ENCODE data around the gene ALG12.

GRCh38 chr22:49856343-49856742, 61.9 kb downstream of the ALG12 start:
- TF ChIP-seq POLR2AphosphoS5 (IDR thresholded peaks at IDR 0.05; ENCODE audit: low read depth, low read length): no peak
- no peak for TF ChIP-seq TAF1 (IDR thresholded peaks at IDR 0.05; ENCODE audit: borderline replicate concordance, insufficient read depth, low read length)
- no peak for TF ChIP-seq SIN3A (IDR thresholded peaks at IDR 0.05; ENCODE audit: borderline replicate concordance, insufficient read depth, low read length)
- TF ChIP-seq, protein P1, sequence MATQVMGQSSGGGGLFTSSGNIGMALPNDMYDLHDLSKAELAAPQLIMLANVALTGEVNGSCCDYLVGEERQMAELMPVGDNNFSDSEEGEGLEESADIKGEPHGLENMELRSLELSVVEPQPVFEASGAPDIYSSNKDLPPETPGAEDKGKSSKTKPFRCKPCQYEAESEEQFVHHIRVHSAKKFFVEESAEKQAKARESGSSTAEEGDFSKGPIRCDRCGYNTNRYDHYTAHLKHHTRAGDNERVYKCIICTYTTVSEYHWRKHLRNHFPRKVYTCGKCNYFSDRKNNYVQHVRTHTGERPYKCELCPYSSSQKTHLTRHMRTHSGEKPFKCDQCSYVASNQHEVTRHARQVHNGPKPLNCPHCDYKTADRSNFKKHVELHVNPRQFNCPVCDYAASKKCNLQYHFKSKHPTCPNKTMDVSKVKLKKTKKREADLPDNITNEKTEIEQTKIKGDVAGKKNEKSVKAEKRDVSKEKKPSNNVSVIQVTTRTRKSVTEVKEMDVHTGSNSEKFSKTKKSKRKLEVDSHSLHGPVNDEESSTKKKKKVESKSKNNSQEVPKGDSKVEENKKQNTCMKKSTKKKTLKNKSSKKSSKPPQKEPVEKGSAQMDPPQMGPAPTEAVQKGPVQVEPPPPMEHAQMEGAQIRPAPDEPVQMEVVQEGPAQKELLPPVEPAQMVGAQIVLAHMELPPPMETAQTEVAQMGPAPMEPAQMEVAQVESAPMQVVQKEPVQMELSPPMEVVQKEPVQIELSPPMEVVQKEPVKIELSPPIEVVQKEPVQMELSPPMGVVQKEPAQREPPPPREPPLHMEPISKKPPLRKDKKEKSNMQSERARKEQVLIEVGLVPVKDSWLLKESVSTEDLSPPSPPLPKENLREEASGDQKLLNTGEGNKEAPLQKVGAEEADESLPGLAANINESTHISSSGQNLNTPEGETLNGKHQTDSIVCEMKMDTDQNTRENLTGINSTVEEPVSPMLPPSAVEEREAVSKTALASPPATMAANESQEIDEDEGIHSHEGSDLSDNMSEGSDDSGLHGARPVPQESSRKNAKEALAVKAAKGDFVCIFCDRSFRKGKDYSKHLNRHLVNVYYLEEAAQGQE (IDR thresholded peaks at IDR 0.05; ENCODE audit: insufficient read depth in 1 of 2, low read depth in 2 of 2, low read length in 2 of 2): no peak
- TF ChIP-seq FOXP2 (optimal IDR thresholded peaks at IDR 0.05; ENCODE audit: borderline replicate concordance, extremely low read depth, extremely low read length, insufficient read depth): no peak

Data from PFSK-1 (cell line).